H1 (cell line): ENCODE measurements around the gene PCNX1. TPM values are rescaled to one million over a fixed set of nuclear protein-coding genes. Genes with fewer than 3 reads are reported as not detected.

Experiments used
- ASH2L ChIP-seq: fragments of 200-600, 300-600 bp; sonication (generic); IDR thresholded peaks from one replicate; pipeline ENCODE4 v1.7.1; 2017; ENCODE audit warnings: low read length
- CTBP2 ChIP-seq: IDR thresholded peaks from 2 replicates; pipeline ENCODE4 v1.7.0; 2011; ENCODE audit warnings: borderline replicate concordance, mild to moderate bottlenecking, moderate library complexity, mixed read lengths, low read length; ENCODE audit not compliant: insufficient read depth, insufficient read length
- EGR1 ChIP-seq: IDR thresholded peaks from 2 replicates; pipeline ENCODE4 v1.6.1; 2011; ENCODE audit warnings: low read depth, low read length, borderline replicate concordance
- MAFK ChIP-seq: IDR thresholded peaks from 2 replicates; pipeline ENCODE4 v1.6.1; 2012; ENCODE audit warnings: low read depth, mild to moderate bottlenecking, improper control_type of control experiment, low read length
- RFX5 ChIP-seq: IDR thresholded peaks from 2 replicates; pipeline ENCODE4 v1.6.1; 2011; ENCODE audit warnings: low read depth, low read length, improper control_type of control experiment, borderline replicate concordance
- SAP30 ChIP-seq: fragments of 300-600 bp; sonication (generic); IDR thresholded peaks from 2 replicates; pipeline ENCODE4 v1.7.1; 2012; ENCODE audit warnings: low read length, moderate library complexity, mild to moderate bottlenecking, inconsistent platforms; ENCODE audit not compliant: insufficient read depth, insufficient replicate concordance
- SIX5 ChIP-seq: IDR thresholded peaks from 2 replicates; pipeline ENCODE4 v1.6.1; 2011; ENCODE audit warnings: mild to moderate bottlenecking, low read depth, low read length
- SP1 ChIP-seq: IDR thresholded peaks from 2 replicates; pipeline ENCODE4 v1.6.1; 2011; ENCODE audit warnings: low read depth, low read length
- SP2 ChIP-seq: IDR thresholded peaks from 2 replicates; pipeline ENCODE4 v1.6.1; 2012; ENCODE audit warnings: mild to moderate bottlenecking, low read length, inconsistent platforms
- TAF1 ChIP-seq: IDR thresholded peaks from 2 replicates; pipeline ENCODE4 v1.6.1; 2011; ENCODE audit warnings: mild to moderate bottlenecking, low read depth, low read length
- polyA plus RNA-seq, 7 experiments: library from polyadenylated mRNA; depleted of rRNA in 3 of 7; stranded (reverse) in 5 of 7; unstranded in 2 of 7; fragments of >200 nt in 5 of 7; fragments of 200-250 nt in 2 of 7; gene quantifications; 1 replicate in 5 of 7; 2 replicates in 1 of 7; 4 replicates in 1 of 7; pipeline versions ENCODE4 v1.2.1 to v1.2.3, GENCODE V29; 2011 to 2013; ENCODE audit warnings: missing spikeins in 2 of 7, mixed read lengths in 2 of 7
- total RNA-seq: library from RNA; stranded (reverse); fragmentation: NEBNext Ultra II Directional; extraction: Animal tissue kit (Norgen Biotek cat#: 25700); gene quantifications from 2 replicates; pipeline ENCODE4 v1.2.1, GENCODE V29; 2021
- TF ChIP-seq, protein P1 (sequence below): fragments of 300-600 bp; sonication (generic); IDR thresholded peaks from 2 replicates; pipeline ENCODE4 v1.7.1; 2012; ENCODE audit warnings: low read length, moderate library complexity, mild to moderate bottlenecking, inconsistent platforms; ENCODE audit not compliant: insufficient replicate concordance

PCNX1 gene
- total and polyA plus RNA-seq, 2 of the 8 experiments (the other 6 are each of a cell fraction or from before 2014, with no cell fraction given): 37.7 to 53.2 TPM

DNA sequence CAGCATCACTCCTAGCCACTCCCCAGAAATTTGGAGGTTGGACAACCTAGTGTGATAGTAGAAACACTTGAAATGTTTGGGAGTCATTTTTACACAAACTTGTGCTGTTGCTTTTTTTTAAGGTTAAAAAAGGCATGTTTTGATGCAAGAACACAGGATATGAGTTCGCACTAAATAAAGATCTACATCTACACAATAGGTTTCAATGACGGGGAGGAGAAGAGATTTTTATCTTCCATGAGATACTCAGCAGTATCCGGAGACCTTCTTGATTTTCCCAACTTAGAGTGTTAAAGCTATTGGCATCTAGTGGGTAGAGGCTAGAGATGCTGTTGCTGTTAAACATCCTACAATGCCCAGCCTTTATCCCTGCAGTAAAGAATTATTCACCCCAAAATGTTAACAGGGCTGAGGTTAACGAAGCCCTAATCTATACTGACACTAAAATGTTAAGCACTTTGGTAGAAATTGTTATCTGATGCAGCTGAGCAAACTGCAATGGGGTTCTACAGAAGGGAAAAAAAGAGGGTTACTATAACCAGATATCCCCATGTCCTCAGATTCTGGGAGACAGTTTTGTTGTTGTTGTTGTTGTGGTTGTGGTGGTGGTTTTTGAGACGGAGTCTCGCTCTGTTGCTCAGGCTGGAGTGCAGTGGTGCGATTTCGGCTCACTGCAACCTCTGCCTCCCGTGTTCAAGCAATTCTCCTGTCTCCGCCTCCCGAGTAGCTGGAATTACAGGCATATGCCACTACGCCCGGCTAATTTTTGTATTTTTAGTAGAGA, 14.0 kb upstream of the PCNX1 start (continued):
- TF ChIP-seq, protein P1, sequence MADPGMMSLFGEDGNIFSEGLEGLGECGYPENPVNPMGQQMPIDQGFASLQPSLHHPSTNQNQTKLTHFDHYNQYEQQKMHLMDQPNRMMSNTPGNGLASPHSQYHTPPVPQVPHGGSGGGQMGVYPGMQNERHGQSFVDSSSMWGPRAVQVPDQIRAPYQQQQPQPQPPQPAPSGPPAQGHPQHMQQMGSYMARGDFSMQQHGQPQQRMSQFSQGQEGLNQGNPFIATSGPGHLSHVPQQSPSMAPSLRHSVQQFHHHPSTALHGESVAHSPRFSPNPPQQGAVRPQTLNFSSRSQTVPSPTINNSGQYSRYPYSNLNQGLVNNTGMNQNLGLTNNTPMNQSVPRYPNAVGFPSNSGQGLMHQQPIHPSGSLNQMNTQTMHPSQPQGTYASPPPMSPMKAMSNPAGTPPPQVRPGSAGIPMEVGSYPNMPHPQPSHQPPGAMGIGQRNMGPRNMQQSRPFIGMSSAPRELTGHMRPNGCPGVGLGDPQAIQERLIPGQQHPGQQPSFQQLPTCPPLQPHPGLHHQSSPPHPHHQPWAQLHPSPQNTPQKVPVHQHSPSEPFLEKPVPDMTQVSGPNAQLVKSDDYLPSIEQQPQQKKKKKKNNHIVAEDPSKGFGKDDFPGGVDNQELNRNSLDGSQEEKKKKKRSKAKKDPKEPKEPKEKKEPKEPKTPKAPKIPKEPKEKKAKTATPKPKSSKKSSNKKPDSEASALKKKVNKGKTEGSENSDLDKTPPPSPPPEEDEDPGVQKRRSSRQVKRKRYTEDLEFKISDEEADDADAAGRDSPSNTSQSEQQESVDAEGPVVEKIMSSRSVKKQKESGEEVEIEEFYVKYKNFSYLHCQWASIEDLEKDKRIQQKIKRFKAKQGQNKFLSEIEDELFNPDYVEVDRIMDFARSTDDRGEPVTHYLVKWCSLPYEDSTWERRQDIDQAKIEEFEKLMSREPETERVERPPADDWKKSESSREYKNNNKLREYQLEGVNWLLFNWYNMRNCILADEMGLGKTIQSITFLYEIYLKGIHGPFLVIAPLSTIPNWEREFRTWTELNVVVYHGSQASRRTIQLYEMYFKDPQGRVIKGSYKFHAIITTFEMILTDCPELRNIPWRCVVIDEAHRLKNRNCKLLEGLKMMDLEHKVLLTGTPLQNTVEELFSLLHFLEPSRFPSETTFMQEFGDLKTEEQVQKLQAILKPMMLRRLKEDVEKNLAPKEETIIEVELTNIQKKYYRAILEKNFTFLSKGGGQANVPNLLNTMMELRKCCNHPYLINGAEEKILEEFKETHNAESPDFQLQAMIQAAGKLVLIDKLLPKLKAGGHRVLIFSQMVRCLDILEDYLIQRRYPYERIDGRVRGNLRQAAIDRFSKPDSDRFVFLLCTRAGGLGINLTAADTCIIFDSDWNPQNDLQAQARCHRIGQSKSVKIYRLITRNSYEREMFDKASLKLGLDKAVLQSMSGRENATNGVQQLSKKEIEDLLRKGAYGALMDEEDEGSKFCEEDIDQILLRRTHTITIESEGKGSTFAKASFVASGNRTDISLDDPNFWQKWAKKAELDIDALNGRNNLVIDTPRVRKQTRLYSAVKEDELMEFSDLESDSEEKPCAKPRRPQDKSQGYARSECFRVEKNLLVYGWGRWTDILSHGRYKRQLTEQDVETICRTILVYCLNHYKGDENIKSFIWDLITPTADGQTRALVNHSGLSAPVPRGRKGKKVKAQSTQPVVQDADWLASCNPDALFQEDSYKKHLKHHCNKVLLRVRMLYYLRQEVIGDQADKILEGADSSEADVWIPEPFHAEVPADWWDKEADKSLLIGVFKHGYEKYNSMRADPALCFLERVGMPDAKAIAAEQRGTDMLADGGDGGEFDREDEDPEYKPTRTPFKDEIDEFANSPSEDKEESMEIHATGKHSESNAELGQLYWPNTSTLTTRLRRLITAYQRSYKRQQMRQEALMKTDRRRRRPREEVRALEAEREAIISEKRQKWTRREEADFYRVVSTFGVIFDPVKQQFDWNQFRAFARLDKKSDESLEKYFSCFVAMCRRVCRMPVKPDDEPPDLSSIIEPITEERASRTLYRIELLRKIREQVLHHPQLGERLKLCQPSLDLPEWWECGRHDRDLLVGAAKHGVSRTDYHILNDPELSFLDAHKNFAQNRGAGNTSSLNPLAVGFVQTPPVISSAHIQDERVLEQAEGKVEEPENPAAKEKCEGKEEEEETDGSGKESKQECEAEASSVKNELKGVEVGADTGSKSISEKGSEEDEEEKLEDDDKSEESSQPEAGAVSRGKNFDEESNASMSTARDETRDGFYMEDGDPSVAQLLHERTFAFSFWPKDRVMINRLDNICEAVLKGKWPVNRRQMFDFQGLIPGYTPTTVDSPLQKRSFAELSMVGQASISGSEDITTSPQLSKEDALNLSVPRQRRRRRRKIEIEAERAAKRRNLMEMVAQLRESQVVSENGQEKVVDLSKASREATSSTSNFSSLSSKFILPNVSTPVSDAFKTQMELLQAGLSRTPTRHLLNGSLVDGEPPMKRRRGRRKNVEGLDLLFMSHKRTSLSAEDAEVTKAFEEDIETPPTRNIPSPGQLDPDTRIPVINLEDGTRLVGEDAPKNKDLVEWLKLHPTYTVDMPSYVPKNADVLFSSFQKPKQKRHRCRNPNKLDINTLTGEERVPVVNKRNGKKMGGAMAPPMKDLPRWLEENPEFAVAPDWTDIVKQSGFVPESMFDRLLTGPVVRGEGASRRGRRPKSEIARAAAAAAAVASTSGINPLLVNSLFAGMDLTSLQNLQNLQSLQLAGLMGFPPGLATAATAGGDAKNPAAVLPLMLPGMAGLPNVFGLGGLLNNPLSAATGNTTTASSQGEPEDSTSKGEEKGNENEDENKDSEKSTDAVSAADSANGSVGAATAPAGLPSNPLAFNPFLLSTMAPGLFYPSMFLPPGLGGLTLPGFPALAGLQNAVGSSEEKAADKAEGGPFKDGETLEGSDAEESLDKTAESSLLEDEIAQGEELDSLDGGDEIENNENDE: no peak
- TF ChIP-seq MAFK (no peak), RFX5 (no peak), TAF1 (no peak), ASH2L (no peak), SAP30 (no peak), CTBP2 (no peak), SP2 (no peak), SIX5 (no peak), SP1 (no peak), EGR1 (no peak)
